Jurkat, Clone E6-1 (cell line): ENCODE data around the gene HYI.

Source experiments
- DNase-seq: peaks from one replicate; pipeline ENCODE4 v3.0.0-alpha.2; 2011; ENCODE audit warnings: low read depth, low spot score
- H3K4me3 ChIP-seq: 2 replicates; pipeline ENCODE4 v1.5.1; 2011; ENCODE audit warnings: mild to moderate bottlenecking, low read length, control low read depth, moderate library complexity

HYI gene

DNA sequence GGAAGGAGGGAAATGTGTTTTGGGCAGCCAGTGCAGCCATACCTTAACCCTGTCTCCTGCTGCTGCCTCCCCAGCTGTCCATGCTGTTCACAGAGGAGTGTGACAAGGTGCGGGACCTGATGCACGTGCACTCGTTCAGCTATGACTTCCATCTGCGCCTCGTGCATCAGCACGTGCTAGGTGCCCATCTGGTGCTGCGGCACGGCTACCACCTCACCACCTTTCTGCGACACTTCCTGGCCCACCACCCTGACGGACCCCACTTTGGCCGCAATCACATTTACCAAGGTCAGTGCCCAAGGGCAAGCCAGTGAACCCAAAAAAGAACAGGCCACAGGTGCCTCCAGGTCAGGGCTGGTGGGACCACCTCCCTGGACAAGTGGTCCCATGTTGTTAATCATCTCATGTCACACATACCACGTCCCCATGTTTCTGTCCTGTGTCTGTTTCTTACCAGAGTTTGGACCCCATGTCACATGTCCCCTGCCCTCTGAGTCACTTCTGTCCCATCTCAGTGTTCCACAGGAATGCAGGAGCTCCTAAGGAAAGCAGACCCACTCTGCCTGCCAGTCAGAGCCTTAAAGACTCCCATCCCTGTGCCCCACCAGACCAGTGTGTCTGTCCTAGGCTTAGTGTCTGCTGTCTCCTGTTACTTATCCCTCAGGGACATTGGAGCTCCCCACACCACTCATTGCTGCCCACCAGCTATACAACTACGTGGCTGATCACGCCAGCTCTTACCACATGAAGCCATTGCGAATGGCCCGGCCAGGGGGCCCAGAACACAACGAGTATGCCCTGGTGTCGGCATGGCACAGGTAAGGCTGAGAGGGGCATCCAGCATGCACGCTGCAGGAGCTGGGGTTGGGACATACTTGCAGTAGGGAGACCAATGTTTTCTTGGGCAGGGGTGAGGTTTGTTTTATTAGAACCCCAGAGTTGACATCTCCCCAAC lies 6.6 kb downstream of the HYI start:
- DNase-seq = no peak
- H3K4me3 ChIP-seq = no peak overlapping the region

DNA sequence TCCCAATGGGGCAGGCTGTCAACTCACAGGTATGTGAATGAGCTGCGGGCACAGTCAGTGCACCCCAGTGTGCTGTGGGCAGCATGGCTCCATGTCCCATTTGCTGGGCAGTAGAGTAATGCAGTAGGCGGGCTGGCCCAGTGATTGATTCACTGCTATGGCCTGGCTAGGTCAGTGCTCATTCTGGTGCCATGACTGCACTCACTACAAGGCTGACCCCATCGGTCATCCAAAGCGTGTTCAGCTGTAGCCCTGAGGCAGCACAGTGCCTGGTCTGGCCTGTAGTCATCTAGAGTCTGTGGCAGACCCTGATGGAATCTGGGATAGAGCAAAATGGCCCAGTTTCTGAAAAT lies 7.4 kb downstream of the HYI start:
- DNase-seq = no peak

DNA sequence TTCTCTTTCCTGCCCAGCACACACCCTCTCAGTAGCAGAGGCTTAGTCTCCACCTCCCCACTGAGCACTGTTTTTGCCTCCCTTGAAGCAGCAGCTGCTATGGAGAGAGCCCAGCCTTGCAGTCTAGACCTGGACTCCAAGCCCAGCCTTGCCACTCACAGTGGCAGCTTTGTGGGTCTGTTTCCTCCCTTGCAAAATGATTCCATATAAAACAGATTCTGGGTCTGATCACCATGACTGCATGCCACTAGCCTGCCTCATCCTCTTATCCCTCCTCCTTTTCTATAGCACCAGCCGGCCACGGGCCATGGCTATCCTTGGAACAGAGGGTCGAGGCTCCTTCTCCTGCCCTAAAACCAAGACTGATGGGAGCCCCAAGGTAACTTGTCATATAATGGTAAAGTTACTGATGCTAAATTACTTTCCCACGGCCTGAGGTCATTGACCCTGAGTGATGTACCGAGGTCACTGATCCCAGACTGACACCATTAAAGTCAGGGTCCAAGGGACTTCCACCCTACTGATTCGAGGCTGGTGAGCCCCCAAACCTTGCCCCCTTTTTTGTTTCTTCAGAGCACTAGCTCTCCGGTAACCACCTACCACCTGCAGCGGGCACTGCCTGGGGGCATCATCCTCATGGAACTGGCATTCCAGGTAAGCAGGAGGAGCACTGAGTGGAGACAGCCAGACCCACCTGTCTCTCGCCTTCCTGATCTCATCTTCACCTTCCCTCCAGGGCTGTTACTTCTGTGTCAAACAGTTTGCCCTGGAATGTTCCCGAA lies 7.9 kb downstream of the HYI start:
- no peak overlapping the region for H3K4me3 ChIP-seq
- DNase-seq = no peak

More for the DNA sequence above, 7.4 kb downstream of the HYI start:
- no peak overlapping the region for H3K4me3 ChIP-seq

DNA sequence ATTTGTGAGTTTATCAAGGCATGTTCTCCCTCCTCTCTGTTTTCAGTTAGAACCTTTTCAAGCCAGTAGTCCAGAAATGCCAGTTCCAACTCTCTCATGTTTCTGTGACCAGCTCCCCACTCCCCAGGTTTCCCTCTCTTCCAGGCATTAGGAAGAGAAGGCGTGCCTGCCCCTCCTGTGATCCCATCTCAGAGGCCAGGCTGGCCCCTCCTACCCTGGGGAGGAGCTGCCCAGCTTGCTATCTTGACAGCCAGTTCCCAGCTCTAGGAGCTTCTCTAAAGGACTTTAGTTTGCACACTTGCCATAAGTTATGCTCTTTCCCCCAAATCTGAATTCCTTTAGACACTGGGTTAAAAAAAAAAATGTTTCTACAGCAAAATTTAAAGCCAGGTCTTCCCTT lies 8.9 kb downstream of the HYI start:
- H3K4me3 ChIP-seq = no peak overlapping the region
- no peak for DNase-seq

DNA sequence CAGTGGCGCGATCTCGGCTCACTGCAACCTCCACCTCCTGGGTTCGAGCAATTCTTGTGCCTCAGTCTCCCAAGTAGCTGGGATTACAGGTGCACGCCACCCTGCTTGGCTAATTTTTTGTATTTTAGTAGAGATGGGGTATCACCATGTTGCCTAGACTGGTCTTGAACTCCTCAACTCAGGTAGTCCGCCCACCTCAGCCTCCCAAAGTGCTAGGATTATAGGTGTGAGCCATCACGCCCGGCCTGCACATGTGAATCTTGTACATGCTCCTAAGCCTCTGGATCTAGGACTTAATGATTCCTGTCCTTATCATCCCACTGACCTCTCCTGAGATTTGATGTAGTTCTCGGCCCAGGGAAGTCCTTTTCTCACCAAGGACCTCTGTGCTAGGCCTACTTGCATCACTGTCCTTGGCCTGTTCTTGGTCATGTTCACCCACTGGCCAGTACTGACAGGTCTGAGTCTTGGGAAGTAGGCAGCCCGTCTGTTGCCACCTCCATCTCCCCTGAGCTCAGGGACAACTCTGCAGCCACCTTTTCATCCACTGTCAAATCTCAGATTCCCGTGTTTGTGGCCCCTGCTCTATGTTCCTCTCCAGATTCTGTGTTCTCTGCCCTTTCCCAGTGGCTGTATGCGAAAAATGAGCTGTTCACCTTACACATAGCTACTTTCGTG lies 9.4 kb downstream of the HYI start:
- no peak overlapping the region for H3K4me3 ChIP-seq
- DNase-seq = no peak

DNA sequence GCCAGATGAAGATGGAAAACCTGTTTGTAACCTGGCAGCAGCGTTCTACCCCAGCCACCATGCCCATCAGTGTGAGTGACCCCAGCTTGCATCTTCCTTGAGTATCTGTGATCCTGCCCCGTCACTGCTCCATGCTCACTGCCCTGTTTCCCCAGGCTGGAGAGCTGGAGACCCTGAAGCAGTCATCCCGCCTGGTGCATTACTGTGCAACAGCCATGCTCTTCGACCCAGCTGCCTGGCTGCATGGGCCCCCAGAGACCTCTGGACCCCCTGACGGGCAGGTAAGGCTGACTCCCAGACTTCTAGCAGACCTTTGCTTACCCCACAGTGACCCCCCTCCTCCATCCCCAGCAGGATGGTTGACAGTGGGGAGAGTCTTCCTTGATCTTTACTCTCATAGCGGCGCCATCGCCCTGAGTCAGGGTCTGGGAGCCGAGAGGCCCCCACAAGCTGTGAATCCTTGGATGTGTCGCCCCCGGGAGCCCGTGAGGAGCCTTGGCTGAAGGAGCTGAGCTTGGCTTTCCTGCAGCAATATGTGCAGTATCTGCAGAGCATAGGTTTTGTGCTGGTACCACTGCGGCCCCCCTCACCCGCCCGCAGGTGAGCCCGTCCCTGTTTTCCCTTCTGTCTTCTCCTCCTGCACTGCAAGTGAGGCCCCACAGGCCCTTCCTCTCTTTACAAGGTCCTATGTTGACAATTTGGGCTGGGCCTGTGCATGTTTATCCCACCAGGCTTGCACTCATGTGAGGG lies 10.4 kb downstream of the HYI start:
- DNase-seq = no peak
- H3K4me3 ChIP-seq = no peak overlapping the region

DNA sequence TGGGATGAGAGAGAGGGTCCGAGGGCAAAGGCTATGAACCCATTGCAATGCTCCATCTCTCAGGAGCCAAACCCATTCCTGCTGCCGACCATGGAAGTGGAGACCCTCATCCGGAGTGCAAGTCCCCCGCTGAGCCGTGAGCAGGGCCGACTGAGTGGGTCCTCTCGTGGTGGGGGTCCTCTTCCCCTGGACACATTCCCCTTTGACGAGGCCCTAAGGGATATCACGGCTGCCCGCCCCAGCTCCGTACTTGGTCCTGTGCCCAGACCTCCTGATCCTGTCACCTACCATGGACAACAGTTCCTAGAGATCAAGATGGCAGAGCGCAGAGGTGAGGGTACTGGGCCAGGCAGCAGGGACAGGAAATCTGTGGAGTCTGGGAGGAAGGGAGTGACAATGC lies 11.0 kb downstream of the HYI start:
- no peak for DNase-seq
- no peak overlapping the region for H3K4me3 ChIP-seq

DNA sequence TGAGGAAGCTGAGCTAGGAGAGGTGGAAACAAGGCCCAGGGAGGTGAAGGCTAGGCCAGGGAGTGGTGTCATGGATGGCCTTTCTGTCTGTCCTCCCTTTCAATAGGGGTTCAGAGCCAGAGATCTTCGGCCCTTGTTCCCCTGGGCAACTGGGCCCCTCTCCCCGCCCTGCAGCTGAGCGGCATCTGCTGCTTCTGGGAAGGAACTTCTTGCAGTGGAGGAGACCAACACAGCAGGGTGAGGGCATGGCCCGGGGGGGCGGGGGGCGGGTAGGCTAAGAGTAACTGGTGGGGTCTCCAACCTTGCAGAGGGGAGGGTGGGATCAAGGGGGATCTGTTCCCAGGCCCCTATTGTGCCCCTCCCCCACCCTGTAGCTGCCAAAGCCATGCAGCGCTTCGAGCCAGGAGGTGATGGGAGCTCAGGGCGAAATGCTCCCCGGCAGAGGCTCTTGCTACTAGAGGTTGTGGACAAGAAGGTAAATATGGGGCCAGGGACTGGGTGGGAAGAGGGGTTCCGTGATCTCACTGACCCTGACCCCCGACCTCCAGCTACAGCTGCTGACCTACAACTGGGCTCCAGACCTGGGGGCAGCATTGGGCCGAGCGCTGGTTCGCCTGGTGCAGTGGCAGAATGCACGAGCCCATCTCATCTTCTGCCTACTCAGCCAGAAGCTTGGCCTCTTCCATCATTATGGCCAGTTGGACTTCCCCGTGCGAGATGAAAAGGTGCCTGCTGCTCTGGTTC lies 11.7 kb downstream of the HYI start:
- no peak overlapping the region for H3K4me3 ChIP-seq
- DNase-seq = no peak

DNA sequence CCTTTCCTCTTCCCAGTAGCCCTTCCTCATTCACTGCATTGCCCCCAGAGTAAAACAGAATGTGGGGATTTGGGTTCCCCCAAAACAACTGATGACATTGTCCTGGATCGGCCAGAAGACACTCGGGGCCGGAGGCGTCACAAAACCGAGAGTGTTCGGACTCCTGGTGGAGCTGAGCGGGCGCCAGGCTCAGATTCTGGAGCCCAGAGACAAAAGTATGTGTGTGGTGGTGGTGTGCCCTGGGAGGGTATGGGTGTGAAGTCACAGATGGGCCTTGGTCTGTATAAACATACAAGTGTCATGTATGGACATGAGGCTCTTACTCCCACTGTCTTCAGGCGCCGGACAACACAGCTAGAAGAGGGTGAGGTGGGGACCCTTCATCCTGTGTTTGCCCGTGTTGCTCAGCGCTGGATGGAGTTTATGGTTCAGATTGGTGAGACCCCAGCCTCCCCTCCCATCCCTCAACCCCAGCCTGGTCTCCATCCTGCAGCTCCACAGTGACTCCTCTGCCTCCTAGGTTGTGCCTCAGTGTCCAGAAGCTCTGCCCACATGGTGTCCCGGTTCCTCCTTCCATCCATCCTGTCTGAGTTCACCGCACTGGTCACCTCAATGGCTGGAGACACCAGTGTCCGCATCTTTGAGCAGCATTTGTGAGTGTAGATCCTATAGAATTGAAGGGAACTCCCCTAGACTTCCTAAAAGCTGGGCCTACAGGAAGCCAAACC lies 12.4 kb downstream of the HYI start:
- DNase-seq = no peak
- no peak overlapping the region for H3K4me3 ChIP-seq

DNA sequence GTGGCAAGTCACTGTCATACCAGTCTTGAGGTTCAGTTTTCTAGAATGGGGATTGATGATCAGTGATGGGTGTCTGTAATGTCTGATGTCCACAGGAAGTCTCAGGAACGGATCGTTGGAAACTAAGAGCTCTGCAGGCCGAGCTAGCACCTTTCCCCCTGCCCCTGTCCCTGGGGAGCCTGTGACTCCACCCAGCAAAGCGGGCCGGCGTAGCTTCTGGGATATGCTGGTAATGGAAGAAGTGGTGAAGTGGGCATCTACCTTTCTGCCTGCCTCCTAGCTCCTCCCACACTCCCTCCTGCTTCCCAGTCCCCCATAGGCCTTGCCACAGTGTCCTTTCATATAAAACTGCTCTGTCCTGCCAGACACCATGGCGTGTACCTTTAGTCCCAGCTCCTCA lies 13.4 kb downstream of the HYI start:
- no peak overlapping the region for H3K4me3 ChIP-seq
- no peak for DNase-seq

DNA sequence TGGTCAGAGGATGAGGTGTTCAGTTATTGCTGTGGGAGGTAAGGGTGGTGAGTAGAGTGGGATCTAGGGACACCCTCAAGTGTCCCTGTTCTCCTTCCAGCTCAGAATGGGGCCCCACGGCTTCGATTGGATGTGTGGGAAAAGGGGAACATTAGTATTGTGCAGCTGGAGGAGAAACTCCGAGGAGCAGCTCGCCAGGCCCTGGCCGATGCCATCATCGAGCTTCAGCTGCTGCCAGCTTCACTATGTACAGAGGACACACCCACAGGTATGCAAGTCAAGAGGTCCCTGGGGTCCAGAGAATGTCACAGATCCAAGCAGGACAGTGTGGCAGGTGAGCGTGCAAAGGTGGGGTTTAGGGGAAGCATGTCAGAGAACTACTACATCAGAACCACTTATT lies 13.9 kb downstream of the HYI start:
- no peak for DNase-seq

DNA sequence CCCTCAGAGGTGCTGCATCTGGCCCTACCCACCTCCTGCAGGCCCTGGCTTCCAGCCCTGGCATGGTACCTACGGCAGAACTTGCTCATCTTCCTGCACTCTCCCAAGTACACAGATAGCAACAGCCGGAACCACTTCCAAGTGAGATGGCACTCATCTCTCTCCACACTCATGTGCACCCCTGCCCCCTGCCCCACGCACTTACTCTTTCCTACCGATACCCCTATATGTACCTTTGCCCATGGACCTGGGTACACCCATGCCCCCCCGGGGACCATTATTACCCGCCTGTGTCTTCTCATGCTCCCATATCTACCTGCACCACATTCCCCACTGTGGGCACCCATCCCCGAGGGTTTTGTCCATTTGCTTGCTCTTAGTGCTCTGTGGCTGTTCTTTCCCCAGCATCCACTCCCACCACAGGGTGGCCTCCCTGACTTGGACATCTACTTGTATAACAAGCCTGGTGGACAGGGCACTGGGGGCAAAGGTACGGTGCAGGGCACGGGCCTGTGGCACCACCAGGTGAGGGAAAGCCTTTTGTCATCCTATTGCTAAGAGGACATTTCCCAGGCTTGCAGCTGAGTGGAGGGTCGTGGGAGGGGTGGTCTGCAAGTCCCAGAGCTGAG lies 14.7 kb downstream of the HYI start:
- H3K4me3 ChIP-seq = no peak overlapping the region
- DNase-seq = no peak

More for the DNA sequence above, 13.9 kb downstream of the HYI start:
- no peak overlapping the region for H3K4me3 ChIP-seq

DNA sequence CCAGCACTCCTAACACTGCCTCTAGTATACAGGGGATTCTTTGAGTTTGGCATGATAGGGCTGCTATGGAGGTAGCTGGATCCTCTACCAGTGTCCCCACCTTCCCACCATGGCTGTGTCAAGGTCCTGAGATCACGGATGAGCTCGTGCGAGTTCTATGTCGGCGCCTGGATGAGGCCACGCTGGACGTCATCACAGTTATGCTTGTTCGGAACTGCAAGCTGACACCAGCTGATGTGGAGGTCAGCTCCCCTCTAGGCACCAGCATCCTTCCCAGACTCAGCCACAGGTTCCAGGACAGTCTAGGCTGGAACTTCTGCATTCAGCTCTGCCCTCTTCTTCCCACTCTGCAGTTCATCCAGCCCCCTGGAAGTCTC lies 15.2 kb downstream of the HYI start:
- H3K4me3 ChIP-seq = no peak overlapping the region
- DNase-seq = no peak

DNA sequence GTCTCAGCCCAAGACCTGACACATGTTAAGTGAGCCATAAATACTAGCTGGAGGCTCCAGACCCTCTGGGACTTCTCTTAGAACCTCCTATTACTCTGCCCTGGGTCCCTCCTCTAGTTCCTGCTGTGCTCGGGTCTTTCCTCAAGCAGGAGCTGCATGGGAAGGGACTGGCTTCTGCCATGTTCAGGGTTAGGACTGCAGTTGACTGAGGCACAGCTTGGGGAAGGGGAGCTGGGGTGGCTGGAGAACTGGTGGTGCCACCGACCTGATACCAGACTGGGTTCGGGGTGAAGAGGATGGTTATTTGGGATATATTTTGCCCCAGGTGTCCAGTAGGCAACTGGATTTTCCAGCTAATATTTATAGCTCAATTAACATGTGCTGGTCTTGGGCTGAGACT lies 15.7 kb downstream of the HYI start:
- DNase-seq = no peak
- H3K4me3 ChIP-seq = no peak overlapping the region

DNA sequence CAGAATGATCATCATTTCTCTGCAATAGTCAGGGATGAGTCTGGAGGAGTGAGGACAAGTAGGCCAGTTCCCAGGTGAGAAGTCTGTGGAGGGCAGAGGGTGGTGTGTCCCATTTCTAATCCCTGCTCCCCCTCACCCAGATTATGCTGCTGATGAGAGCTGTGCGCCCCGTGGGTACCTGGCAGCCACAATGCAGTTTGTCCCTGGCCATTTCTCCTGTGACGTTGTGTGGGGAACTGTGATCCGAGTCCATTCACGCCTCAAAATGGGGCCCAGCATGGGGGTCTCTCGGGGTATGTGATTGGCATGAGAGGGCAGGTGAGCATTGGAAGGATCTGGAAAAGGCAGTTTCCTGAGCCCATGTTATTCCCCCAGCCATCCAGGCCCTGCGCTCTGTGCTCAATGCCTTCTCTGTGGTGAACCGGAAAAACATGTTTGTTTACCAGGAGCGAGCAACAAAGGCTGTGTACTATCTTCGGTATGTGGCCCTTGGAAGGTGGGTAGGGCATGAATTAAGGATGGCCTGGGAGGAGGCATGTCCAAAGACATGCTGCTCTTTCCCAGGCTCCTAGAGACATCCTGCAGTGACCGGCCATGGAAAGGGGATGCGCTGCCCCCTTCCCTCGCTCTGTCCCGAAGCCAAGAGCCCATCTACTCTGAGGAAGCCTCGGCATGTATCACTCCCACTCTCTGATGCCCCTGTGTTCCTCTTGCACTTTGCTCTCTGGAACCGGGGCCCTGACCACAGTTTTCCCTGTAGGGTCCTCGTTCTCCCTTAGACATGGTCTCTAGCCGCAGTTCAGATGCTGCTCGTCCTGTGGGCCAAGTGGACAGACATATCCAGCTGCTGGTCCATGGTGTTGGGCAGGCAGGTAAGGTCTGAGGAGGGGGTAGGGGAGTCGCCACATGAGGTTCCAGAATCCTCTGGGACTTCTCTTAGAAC lies 16.4 kb downstream of the HYI start:
- DNase-seq = no peak
- no peak overlapping the region for H3K4me3 ChIP-seq

DNA sequence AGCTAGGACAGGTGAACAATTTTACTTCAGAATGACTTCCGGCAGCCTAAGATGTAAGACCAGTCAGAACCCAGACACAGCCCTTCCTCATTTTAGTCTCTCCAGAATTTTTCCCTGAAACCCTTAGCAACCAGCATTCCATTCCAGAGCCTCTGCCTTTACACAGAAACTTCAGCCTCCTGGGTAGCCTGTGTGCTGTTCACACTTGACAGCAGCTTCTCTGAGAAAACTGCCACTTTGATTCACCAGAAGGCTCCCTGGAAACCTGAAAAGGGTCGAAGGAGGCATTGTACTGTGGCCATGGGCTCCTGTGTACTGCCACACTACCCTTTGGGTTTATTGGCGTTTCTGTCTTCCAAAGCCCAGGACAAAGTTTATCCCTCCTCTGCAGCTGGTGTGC lies 17.4 kb downstream of the HYI start:
- no peak for DNase-seq
- no peak overlapping the region for H3K4me3 ChIP-seq
